D721Med (cell line): ENCODE results near the gene LRMDA.

ENCODE experiments used
- DNase-seq: peaks from one replicate; pipeline ENCODE4 v3.0.0; 2011; ENCODE audit warnings: low spot score; ENCODE audit not compliant: insufficient read length
- FAIRE-seq: peaks from 2 replicates; lab custom pipeline; 2011; peaks lifted over from hg19 to GRCh38; lab: Jason Lieb, UNC
- CTCF ChIP-seq: IDR thresholded peaks from 2 replicates; pipeline ENCODE4 v1.5.1; 2012; ENCODE audit warnings: mild to moderate bottlenecking, control low read depth; ENCODE audit not compliant: insufficient read depth; ENCODE audit errors: missing control alignments

Gene LRMDA

GRCh38 chr10:76175533-76176165 is 744.2 kb downstream of the LRMDA start:
- no peak for TF ChIP-seq CTCF
- DNase-seq (no peak), FAIRE-seq (no peak)

- FAIRE-seq (no peak), DNase-seq (no peak)
- no peak for TF ChIP-seq CTCF
Measured at GRCh38 chr10:76176166-76176550, 744.7 kb downstream of the LRMDA start.

- DNase-seq (no peak), FAIRE-seq (no peak)
- TF ChIP-seq CTCF = no peak
Measured at GRCh38 chr10:76177936-76178335, 746.5 kb downstream of the LRMDA start.

GRCh38 chr10:76178532-76179292 is 747.3 kb downstream of the LRMDA start:
- no peak for TF ChIP-seq CTCF
- DNase-seq (no peak), FAIRE-seq (no peak)

- DNase-seq = no peak
- no peak for FAIRE-seq
- no peak for TF ChIP-seq CTCF
Measured at GRCh38 chr10:76179806-76180205, 748.4 kb downstream of the LRMDA start.

GRCh38 chr10:76184647-76185046 is 753.2 kb downstream of the LRMDA start:
- FAIRE-seq = no peak
- DNase-seq = no peak
- no peak for TF ChIP-seq CTCF
